K562 treated with DMSO at 1 percent for 12 hours (cell line): Measurements from ENCODE around the gene TIMM9. TPM values are rescaled to one million over a fixed set of nuclear protein-coding genes. Genes with fewer than 3 reads are reported as not detected.

Experiments
- total RNA-seq: library from RNA; unstranded; fragments of 300-600 nt; gene quantifications from 2 replicates; pipeline ENCODE4 v1.2.3, GENCODE V29; 2022; ENCODE audit not compliant: insufficient read depth

The TIMM9 gene, protein sequence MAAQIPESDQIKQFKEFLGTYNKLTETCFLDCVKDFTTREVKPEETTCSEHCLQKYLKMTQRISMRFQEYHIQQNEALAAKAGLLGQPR
- total RNA-seq: 29.8 and 39.9 TPM in 2 replicates

DNA sequence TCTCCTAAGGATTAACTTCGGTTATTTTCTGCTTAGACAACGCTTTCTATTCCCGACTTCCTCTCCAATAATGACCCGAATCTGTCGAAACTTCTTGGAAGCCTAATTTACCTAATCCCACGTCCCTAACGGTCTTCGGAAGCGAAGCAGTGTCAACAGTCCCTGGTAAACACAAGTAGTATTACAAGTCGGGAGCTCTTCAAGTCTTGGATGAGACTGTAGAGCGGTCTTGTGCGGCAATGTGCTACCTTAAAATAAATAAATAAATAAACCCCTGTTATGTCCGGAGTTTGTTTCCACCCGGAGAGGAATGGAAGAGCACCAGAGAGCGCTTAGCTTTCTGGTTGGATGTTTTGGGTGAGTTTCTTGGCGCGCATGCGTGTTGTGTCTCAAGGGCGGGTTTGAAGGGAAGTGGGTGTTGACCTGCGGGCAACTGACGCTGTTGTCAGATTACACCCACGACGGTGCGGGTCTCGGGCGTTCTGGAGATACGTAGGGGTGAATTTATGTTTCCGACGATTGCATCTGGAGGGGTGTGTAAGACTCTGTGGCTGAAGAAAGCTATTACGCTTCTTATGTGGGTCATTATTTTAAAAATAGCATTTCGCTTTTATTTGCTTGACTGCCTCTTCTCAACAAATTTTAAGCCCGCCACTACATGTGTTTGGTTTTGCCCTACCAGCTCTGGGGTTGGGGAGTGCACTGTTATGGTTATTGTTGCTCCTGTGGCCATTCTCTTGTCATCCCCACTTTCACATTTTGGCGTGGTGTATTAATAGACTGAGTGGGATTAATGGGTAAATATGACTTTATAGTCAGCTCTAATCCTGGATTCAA is at the start of gene TIMM9, which contains the start of gene KIAA0586:
Gene TIMM9, minus strand, starts transcription at position 251 of the 837 bp plus-strand sequence. CDS start 15,586 bp downstream, outside the sequence.
Gene KIAA0586, plus strand, starts transcription at position 439 of the 837 bp plus-strand sequence. CDS start 546 bp downstream, outside the sequence.

GRCh38 chr14:58395812-58396788 is 31.2 kb downstream of the TIMM9 start, which contains the start of gene TOMM20L:
Gene TOMM20L, plus strand, starts transcription at chr14:58395930. Its CDS starts 28 bp downstream, at chr14:58395958.

Other genes starting within 250 kb of the TIMM9 start
- 41.4 and 42.2 TPM in 2 replicates for gene ACTR10, start 227.4 kb downstream of the TIMM9 start, total RNA-seq
- gene PSMA3, start 182.7 kb downstream of the TIMM9 start, total RNA-seq: 132 and 177 TPM in 2 replicates
- gene ARID4A, start 129.0 kb downstream of the TIMM9 start, total RNA-seq: 3.8 and 6.3 TPM in 2 replicates
- not detected in 2 replicates for gene TOMM20L, start 31.6 kb downstream of the TIMM9 start, total RNA-seq
- gene KIAA0586, start 188 bp upstream of the TIMM9 start, total RNA-seq: 5.0 and 7.2 TPM in 2 replicates
- gene DACT1, start 210.4 kb upstream of the TIMM9 start, total RNA-seq: 0.31 TPM in 1 of 2 replicates, not detected in the other